MM.1S (cell line): ENCODE results near the gene TEKTIP1.

Experiments used
- EZH2 ChIP-seq: fragments of 300-600 bp; sonication (generic); optimal IDR thresholded peaks from 2 replicates; pipeline ENCODE3; 2017; ENCODE audit warnings: low read depth, mild to moderate bottlenecking, antibody characterized with exemption, low read length, mixed read lengths
- EZH2phosphoT487 ChIP-seq: fragments of 300-600 bp; sonication (generic); IDR thresholded peaks from 2 replicates; pipeline ENCODE4 v1.6.1; 2018; ENCODE audit warnings: antibody characterized with exemption, low read length
- TF ChIP-seq, protein P1 (sequence below): fragments of 300-600 bp; sonication (generic); IDR thresholded peaks from 2 replicates; pipeline ENCODE4 v1.5.1; 2016; ENCODE audit warnings: antibody characterized with exemption, low read length, mixed read lengths

DNA sequence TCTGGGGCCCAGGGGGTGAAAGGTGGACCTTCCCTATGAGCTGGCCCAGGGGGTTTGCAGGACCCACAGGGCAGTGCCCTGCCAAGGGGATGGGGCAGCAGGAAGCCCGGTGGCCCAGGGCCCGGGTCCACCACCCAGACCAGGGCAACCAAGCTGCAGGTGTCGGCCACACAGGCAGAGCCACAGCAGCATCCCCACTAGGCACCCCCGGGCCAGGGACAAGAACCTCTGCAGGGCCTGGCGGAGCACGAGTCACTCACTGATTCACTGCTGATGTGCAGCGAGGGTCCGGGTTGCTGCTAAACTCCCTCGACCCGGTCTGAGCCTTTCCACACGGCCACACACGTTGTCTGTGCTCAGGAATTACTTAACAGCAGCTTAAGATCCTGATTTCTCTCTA is 24.0 kb upstream of the TEKTIP1 start:
- TF ChIP-seq, protein P1, sequence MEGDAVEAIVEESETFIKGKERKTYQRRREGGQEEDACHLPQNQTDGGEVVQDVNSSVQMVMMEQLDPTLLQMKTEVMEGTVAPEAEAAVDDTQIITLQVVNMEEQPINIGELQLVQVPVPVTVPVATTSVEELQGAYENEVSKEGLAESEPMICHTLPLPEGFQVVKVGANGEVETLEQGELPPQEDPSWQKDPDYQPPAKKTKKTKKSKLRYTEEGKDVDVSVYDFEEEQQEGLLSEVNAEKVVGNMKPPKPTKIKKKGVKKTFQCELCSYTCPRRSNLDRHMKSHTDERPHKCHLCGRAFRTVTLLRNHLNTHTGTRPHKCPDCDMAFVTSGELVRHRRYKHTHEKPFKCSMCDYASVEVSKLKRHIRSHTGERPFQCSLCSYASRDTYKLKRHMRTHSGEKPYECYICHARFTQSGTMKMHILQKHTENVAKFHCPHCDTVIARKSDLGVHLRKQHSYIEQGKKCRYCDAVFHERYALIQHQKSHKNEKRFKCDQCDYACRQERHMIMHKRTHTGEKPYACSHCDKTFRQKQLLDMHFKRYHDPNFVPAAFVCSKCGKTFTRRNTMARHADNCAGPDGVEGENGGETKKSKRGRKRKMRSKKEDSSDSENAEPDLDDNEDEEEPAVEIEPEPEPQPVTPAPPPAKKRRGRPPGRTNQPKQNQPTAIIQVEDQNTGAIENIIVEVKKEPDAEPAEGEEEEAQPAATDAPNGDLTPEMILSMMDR, result no peak
- TF ChIP-seq EZH2, result no peak
- no peak for TF ChIP-seq EZH2phosphoT487
